Measurements from ENCODE around the gene RABGAP1.

DNA sequence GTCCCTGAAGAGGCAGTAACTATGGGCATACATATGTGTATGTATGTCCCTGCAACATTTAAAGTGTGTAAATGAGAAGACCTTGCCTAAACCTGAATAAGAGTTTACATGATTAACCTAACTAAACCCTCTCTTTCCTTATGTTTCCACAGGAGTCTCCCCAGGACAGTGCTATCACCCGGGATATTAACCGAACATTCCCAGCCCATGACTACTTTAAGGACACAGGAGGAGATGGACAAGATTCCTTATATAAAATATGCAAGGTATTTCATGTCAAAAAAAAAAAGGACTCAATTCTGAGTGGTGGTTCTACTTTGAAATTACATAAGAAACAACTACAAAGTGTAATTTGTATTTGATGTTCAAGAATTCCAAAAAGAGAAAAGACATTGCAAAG lies 124.4 kb downstream of the RABGAP1 start:
- no peak for TF ChIP-seq POLR2A (IDR thresholded peaks at IDR 0.05; ENCODE audit: low read length)
- no peak for TF ChIP-seq GATA1 (IDR thresholded peaks at IDR 0.05; ENCODE audit: low read depth, low read length)

Measured in erythroblast (primary cell).